Measurements from ENCODE around the gene ARHGEF10L. TPM values are rescaled to one million over a fixed set of nuclear protein-coding genes. Genes with fewer than 3 reads are reported as not detected.

ARHGEF10L gene
- polyA plus RNA-seq, 1 donor (not counting 4 experiments of a cell fraction or from before 2014, with no cell fraction given), result 2.4 TPM

GRCh38 chr1:17516303-17517214 is 22.9 kb upstream of the ARHGEF10L start:
- H3K9me3 ChIP-seq (ENCODE audit: control insufficient read depth, low read depth, low read length), result no peaks in the 10 kb centered on the region
- no peaks in the 10 kb centered on the region for H3K9me1 ChIP-seq (ENCODE audit: control insufficient read depth, extremely low read depth, insufficient read depth, low read length)
- H3K27ac ChIP-seq (ENCODE audit: control insufficient read depth, insufficient read depth, low read length), result no peak overlapping the region
- DNase-seq (ENCODE audit: low read depth, low spot score), result no peak
- FAIRE-seq, result no peak
- no peaks in the 10 kb centered on the region for H3K36me3 ChIP-seq (ENCODE audit: control insufficient read depth in 2 of 2, extremely low read depth in 1 of 2, insufficient read depth in 2 of 2, low read length in 2 of 2)
- H3K4me2 ChIP-seq (ENCODE audit: control insufficient read depth, extremely low read depth, insufficient read depth, low read depth, low read length), result no peak overlapping the region
- H2AFZ ChIP-seq (ENCODE audit: control insufficient read depth, low read length), result no peak overlapping the region
- dilution Hi-C loops (cut with MboI; ENCODE audit: extremely low pct_ligation_motif_present, low sequenced_read_pairs), result no loop called here
- TF ChIP-seq CTCF (optimal IDR thresholded peaks at IDR 0.05 in 1 of 3, IDR thresholded peaks at IDR 0.05 in 1 of 3, conservative IDR thresholded peaks at IDR 0.05 in 1 of 3; ENCODE audit: extremely low read depth in 1 of 3, insufficient read depth in 2 of 3, low read length in 3 of 3) (no peak), EZH2 (IDR thresholded peaks at IDR 0.05; ENCODE audit: low read length) (no peak)
- H4K20me1 ChIP-seq (ENCODE audit: control insufficient read depth, extremely low read depth, insufficient read depth, low read length), result no peaks in the 10 kb centered on the region
- H3K27me3 ChIP-seq (ENCODE audit: control insufficient read depth, extremely low read depth, insufficient read depth, low read length), result no peaks in the 10 kb centered on the region
- no peak overlapping the region for H3K9ac ChIP-seq (ENCODE audit: control insufficient read depth, extremely low read depth, insufficient read depth, low read length)
- peaks cover 14% of the 10 kb centered on the region for H3K4me1 ChIP-seq (ENCODE audit: control insufficient read depth, extremely low read depth, insufficient read depth, low read length)
- no peak overlapping the region for H3K4me3 ChIP-seq (ENCODE audit: control insufficient read depth in 2 of 3, extremely low read depth in 1 of 3, insufficient read depth in 2 of 3, low read depth in 1 of 3, low read length in 3 of 3)
- no peaks in the 10 kb centered on the region for H3K79me2 ChIP-seq (ENCODE audit: control insufficient read depth, insufficient read depth, low read length)

GRCh38 chr1:17520041-17520440 is 19.5 kb upstream of the ARHGEF10L start:
- FAIRE-seq (peak; percentile 32), DNase-seq (ENCODE audit: low read depth, low spot score) (peak; percentile 60)
- no peak overlapping the region for H3K9ac ChIP-seq (ENCODE audit: control insufficient read depth, extremely low read depth, insufficient read depth, low read length)
- no peaks in the 10 kb centered on the region for H3K79me2 ChIP-seq (ENCODE audit: control insufficient read depth, insufficient read depth, low read length)
- no peaks in the 10 kb centered on the region for H3K9me3 ChIP-seq (ENCODE audit: control insufficient read depth, low read depth, low read length)
- dilution Hi-C loops (cut with MboI; ENCODE audit: extremely low pct_ligation_motif_present, low sequenced_read_pairs), result no loop called here
- no peaks in the 10 kb centered on the region for H3K36me3 ChIP-seq (ENCODE audit: control insufficient read depth in 2 of 2, extremely low read depth in 1 of 2, insufficient read depth in 2 of 2, low read length in 2 of 2)
- H3K4me3 ChIP-seq (ENCODE audit: control insufficient read depth in 2 of 3, extremely low read depth in 1 of 3, insufficient read depth in 2 of 3, low read depth in 1 of 3, low read length in 3 of 3), result peak overlapping the region; percentile 31 to 48 (median 39)
- H3K4me2 ChIP-seq (ENCODE audit: control insufficient read depth, extremely low read depth, insufficient read depth, low read depth, low read length), result peak overlapping the region; percentile 56
- no peak for TF ChIP-seq CTCF (optimal IDR thresholded peaks at IDR 0.05 in 1 of 3, IDR thresholded peaks at IDR 0.05 in 1 of 3, conservative IDR thresholded peaks at IDR 0.05 in 1 of 3; ENCODE audit: extremely low read depth in 1 of 3, insufficient read depth in 2 of 3, low read length in 3 of 3)
- no peak for TF ChIP-seq EZH2 (IDR thresholded peaks at IDR 0.05; ENCODE audit: low read length)
- no peaks in the 10 kb centered on the region for H4K20me1 ChIP-seq (ENCODE audit: control insufficient read depth, extremely low read depth, insufficient read depth, low read length)
- no peaks in the 10 kb centered on the region for H3K9me1 ChIP-seq (ENCODE audit: control insufficient read depth, extremely low read depth, insufficient read depth, low read length)
- no peaks in the 10 kb centered on the region for H3K27me3 ChIP-seq (ENCODE audit: control insufficient read depth, extremely low read depth, insufficient read depth, low read length)
- no peak overlapping the region for H3K27ac ChIP-seq (ENCODE audit: control insufficient read depth, insufficient read depth, low read length)
- H2AFZ ChIP-seq (ENCODE audit: control insufficient read depth, low read length), result peak overlapping the region; percentile 57
- H3K4me1 ChIP-seq (ENCODE audit: control insufficient read depth, extremely low read depth, insufficient read depth, low read length), result peaks cover 14% of the 10 kb centered on the region

Data from keratinocyte (primary cell).